HG03175 (cell line): ENCODE data around the gene PAH.

Experiments used
- ATAC-seq: cut with Tn5 transposase; IDR thresholded peaks from one replicate; pipeline ENCODE4 v1.9.1; 2021; ENCODE audit warnings: mild to moderate bottlenecking, moderate library complexity; ENCODE audit not compliant: unreplicated experiment

Gene PAH

DNA sequence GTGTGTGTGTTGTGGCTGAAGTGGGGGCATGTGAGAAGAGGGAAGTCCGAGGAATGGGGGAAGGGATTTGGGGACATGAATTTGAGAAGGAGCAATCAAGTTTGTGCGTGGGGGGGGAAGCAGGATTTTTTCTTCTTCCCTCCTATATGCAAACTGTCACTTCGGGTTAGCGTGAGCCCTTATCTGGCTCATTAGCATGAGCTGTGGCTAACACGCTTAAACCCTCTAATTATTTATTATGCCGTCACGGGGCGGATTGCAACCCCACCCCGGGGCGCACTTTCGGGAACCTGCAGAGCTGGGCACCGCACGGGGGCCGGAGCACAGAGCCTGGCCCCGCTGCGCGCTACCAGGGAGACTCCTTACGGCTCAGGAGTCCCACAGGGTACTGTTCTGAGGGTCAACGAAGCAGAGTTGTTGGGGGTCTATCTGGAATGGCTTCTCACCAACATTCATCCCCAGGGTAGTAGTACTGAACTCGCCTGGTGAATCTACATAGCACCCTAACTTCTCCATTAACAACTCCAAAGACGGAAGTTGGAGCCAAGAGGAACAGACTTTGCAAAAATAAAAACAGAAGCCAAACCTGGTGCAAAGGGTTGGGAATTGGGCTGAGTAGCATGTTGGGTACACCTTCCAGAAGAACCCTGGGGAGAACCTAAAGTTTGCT lies 34.0 kb upstream of the PAH start:
- peak; percentile 24 for ATAC-seq

DNA sequence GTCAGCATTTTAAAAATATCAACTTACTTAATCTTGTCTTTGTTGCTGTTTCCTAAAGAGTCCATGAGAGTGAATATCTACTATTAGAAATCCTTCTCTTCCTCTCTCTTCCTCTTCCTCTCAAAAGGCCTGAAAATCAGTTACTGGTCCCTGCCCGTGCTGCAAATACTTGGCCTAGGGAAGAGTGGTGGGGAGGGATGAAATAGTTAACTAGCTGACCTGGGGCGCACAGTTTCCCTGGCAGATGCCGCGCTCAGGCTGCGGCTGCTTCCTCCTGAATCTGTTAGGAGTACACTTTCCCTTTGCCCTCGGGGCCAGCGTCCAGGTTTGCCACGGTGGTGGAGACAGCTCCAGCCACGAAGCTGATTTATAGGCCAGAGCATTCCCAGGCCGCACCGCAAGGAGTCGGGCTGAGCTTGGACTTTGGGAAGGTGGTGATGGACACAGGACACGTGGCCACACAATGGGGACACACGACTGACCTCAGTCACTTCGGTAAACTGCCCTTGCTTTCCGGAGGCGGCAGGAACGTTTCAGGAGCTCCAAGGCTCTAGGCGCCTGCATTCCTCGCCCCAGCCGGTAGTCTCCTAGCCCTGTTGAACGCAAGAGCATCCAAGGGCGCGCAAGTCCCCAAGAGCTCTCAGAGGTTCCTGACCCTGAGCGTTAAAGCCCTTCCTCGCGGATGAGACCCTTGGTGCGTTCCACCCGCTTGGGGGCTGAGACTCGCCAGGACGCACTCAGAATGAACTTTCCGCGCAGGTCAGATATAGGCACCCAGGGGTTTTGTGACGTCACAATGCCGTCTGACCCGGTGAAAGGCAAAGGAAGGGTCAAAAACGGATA lies 33.3 kb upstream of the PAH start:
- ATAC-seq, result peak; percentile 46

DNA sequence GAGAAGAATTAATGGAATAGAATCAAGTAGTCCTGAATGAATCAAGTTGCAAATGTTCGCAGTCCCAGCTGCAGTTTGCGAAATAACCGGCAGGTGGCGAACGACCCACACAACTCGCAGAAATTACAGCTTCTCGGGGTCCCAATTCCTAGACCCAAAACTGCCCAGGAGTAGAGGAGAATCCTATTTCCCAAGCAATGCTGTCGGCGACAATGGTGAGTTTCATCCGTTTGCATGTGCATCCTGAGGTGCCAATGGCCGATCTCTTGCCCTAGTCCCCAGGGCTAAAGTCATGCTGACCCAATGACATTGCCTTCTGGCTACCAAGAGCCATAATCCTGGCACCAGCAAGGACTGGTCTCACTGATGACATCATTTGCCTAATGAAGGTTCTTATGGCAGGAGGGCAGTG lies 31.9 kb upstream of the PAH start:
- no peak for ATAC-seq

DNA sequence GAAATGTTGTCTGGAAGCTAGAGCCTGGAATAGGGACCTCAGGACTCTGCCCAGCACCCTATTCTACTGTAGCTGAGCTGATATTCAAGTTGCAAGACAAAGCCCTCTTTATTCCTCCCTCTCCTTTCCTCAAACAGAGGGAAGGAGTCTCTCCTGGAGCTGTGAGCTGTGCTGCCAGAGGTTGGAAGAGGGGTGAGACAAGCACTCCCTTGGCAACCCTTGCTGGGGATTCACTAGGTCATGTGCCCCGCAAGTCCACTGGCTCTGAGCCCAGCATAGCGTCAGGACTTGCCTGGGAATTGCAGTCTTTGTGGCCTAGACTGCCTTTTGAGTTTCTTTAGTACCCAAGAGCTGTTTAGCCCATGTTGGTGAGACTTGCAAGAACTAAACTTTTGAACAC lies 29.0 kb upstream of the PAH start:
- ATAC-seq, result no peak

DNA sequence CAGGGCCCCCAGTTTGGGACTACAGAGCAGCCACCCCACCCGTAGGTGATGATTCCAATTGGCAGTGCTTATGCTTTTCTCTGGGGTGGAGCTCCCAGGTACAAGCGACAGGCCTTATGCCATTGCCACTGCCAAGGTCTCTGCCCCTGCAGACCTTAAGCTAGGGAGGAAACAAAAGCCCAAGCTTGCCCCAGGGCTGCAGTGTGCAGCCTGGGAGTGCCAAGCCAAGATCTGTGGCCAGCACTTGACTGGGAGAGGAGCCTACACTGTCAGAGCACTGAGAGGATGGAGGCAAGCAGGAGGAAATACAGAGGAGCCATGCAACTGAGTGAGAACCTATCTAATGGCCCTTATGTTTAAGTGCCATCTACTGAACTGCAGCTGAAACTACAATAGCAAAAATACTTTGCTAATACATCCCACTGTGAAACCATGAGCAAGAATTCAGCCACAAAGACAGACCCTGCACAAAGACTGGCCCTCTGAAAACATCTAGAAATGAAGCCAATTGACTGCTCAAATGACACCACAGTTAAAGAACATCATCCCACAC lies 22.7 kb upstream of the PAH start:
- no peak for ATAC-seq

DNA sequence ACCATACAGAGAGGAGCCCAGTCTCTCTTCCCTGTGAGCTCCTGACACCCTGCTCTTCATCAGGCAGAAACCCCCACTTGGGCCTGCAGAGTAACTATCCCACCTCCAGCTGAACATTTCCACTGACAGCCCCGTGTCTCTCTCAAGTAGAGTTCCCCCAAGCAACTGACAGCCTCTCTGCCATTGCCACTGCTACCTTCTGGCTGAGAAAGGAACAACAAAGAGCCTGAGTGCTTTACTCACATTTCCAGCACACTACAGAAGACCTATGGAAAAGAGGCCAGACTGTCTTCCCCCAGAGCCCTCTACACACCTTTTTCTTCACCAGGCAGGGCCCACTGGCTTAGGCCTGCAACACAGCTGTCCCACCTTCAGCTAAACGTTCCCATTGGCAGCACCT lies 22.0 kb upstream of the PAH start:
- ATAC-seq, result no peak

DNA sequence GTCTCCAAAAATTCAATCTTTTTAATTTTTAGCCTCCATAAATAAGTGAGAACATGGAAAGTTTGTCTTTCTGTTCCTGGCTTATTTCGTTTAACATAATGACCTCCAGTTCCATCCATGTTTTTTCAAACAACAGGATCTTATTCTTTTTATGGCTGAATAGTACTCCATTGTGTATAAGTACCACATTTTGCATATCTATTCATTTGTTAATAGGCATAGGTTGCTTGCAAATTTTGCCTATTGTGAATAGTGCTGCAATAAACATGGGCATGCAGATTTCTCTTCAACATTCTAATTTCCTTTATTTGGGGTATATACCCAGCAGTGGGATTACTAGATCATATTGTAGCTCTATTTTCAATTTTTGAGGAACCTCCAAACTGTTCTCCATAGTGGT lies 16.1 kb upstream of the PAH start:
- no peak for ATAC-seq

DNA sequence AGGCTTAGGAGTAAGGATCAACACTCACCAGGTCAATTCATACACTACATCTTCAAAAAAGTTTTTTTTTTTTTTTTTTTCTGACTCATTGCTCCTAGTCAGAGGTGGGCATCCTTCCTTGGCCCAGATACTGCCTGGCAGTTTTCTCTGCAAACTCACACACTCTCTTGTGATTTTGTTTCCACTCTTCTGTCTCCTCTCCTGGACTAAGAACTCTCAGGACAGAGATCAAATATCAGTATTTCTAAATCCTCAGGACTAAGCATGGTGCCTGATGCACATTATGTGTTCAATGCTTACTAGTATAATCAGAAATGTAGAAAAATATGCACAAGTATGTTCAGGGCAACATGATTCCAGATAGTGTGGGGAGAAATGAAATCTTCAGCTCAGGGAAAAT lies 10.2 kb upstream of the PAH start:
- no peak for ATAC-seq

DNA sequence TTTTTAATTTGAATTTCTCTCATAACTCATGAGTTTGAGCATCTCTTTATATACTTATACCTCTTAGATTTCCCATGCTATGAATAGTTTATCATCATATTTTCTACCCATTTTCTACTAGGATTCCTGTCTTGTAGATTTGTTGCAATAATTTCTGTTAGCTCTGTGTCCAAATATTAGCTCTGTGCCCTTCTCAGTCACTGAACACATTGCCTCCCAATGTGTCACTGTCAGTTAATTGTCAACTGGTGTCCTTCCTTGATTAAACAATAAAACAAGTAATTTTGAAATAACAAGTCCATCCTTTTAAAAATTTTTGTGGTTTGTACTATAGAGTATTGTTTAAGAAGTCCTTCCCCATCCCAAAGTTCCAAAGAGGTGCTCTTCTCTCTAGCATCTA lies 4.2 kb upstream of the PAH start:
- no peak for ATAC-seq

DNA sequence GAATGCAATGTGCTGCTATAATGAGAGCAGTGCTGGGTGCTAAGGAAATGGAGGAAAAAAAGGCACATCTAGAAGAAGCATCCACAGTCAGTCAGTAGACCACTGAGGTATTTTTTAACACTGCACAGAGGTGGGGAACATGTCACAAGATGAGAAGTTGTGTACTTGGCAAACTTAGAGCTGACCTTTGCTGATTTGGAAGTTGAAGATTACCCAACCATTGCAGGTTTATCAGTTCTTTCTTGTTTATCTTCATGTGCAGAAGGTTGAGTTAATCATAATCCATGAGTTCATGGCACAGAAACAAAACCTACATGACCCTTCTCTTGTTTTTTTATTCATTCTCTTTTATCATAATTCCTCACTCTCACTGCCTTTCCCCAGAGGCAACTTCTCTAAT lies 3.2 kb upstream of the PAH start:
- ATAC-seq, result no peak

DNA sequence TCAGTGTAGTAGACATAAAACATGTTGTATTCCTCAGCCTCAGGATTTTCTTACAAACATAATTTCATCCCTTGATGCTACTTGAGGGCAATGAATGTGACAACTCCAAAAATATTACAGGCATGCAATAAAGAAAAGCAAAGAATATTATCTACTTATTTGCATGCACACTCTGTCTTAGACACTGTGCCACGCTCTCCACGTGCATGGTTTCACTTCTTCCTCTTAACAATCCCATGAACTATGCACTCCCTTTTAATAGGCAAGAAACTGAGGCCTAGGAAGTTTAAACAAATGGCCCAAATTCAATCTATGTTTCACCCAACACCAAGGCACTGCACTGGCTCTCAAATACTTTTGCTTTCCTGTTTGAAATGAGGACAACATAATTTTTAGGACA lies 1.8 kb upstream of the PAH start:
- no peak for ATAC-seq

DNA sequence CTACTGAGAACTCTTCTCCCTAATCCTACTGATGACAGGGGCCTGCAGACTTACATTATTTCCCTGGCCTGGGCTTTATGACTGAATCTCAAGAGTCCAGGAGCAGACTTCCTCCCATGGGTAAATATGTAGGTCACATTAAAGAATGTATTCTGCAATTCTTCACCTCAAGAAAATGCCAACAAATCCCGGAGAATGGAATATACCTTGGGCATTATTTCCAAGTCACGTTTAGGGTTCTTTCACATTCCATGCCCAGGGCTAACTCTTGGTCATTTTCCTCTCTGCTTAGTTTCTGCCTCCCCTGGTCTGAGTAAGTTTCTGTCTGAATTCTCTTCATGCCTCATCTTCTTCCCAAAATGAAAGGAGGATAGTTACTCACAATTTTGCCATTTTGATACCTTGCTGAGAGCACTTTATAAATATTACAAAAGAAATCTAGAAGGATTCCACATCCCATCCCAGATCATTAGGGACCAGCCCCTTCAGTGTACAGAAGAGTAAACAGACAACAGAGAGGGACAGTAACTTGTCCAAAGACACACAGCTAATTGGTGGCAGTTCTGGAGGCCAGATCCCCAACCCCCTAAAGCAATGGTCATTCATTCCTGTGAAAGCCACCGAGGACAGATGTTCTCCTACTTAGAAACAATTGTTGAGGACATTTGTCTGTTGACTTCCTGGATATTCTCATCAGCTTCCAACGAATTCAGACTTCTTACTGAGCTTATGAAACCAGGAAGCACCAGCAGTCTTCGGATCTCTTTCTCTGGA lies 605 bp downstream of the PAH start:
- ATAC-seq, result no peak

DNA sequence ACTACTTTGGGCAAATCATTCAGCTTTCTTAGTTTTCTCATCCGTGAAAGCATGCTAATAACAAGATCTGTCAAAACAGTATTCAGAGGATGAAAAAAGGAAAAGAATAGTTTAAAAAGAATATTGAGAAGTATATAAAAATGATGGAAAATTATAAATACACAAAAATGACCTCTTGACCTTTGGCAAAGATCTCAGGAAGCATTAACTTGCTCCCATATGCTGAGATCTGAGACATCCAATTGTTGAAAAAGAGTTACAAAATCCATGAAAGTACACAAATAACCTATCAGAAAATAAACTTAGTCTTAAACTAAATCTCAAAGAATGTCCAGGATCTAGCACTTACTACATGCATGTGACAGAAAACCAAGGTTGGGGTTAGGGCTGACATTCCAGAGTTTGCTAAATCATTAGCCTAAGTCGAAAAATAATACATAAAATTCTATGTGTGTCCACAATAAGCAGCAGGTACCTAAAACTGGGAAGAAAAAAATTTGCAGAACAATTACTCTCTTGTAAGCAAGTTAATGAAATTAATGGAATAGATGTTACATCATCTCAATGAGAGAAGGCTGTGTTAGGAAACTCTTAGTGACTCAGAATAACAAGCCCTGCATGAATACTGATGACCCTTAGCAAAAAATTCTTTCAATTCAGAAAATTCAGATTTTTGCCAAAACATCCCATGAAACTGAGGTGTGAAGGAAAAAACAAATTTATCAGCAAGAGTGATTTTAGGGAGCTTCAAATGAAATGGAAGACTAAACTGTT lies 3.4 kb downstream of the PAH start:
- ATAC-seq, result no peak

DNA sequence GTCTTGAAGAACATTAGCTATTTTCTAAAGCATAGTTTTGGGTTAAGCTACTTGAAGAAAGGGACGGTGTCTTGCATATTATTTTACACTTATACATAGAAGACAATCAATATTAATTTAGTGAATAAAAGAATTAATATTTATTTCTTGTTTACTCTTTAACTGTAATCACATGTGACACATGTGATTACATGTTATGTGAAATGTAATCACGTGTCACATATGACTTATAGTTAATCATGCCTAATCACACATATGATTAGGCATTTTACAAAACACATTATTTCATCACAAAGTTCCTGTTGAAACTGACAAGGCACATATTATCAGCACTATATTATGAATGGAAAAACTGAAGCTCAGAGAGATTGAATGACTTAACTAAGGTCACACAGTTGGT lies 4.8 kb downstream of the PAH start:
- ATAC-seq, result no peak

DNA sequence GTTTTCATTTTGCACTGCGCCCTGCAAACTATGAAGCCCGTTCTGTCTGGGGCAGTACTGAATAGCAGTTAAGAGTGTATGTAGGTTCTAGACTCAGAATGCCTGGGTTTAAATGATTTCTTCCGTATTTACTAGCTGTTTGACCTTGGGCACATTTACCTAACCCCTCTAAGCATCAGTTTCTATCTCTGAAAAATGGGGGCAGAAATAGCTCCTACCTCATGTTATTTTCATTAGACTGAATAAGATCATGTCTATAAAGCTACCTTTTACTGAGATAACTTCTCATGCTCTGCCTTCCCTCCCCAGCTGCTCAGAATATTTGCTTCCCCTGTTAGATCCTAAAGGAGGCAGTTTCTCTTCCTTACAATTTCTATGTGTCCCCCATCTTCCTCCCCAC lies 5.7 kb downstream of the PAH start:
- no peak for ATAC-seq

DNA sequence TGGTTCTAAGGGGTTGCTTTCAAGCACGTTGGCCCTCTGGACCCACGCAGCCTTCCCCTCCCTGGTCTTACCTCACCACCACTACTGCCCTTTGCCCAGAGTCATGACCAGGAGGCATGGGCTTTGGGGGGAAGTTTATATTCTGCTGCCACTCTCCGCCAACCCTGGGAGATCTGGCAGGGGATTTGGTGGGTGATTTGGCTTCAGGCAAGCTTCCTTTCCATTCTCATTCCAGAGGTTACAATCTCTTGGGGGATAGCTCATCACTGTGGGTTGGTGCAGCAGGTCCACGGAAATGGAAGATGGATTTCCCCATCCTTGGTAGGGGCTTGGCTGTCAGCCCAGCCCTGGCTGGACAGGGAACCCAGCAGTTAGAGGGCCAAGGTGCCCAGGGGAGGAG lies 6.3 kb downstream of the PAH start:
- ATAC-seq, result no peak

DNA sequence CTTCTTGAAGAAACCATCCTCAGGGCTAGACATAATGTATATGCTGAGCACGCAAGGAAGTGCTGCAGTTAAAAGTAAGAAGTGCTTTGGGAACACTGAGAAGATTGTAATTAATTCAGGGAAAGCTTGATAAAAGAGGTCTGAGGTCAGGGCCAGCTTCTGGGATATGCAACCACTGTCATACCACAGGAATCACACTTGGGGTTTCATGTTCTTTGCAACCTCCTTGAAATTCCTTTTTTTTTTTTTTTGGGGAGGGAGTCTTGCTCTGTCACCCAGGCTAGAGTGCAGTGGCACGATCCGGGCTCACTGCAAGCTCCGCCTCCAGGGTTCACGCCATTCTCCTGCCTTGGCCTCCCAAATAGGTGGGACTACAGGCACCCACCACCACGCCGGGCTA lies 6.9 kb downstream of the PAH start:
- no peak for ATAC-seq

DNA sequence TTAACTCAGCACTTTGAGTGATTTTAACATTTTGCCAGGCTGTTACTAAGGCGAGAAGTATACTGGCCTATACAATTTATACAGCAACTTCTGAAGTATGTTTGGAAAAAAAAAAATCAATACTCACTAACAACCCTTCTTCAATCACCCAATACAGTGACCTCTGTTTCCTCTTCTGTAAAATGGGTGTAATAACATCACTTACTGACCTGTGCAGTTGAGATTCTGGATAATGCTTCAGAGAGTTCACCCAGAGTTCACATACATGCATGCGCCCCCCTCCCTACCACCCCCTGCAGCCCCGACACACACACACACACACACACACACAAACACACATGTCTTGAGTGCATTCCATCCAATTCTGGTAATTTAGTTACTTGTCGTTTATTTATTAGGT lies 9.1 kb downstream of the PAH start:
- ATAC-seq, result no peak

DNA sequence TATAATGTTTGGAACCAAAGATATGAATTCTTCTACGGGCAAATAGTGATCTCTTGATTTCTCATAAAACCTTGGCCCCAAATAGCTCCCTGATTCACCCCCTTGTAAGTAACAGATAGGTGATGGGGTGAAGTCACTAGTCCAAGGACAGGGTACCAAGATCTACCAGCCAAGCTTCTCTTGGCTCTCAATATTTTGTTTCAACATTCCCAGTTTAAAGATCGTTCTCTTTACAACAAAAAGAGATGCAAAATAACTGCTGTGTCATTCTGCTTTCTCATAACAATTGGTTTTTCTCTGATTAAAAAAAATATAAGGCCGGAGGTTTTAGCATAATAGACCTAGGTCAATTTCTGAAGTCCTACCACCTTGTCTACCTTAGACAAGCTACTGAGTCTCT lies 11.8 kb downstream of the PAH start:
- ATAC-seq, result no peak

DNA sequence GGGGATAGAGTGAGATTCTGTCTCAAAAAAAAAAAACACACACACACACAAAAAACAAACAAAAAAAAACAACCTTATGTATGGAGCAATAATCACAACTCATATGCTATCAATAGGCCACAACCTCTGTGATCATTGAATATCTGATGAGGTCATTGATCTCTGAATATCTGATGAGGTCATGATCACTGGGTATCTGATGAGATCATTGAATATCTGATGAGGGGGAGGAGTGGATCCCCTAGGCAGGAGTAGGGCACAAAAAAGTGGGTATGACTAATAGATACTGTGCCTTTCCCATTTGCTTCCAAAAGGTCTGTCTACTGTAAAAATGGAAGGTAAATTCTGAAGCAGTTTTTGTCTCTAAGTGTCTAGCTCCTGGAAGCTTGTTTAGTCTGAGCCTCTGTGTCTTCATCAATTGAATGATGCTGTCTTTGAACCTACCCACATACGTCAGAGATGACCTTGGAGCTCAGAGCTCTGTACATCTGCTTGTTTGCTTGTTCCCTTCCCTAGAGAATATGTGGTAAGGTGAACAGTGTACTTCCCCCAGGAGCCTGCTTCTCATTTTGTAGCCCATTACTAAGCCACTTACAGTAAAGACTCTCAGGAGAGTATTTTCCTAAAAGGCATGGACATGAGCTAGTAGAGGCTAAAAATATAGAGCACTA lies 13.6 kb downstream of the PAH start:
- no peak for ATAC-seq
